Measurements from ENCODE around the gene NDUFAB1.
"Not testable (repeated sequence)": the region's sequence is repeated elsewhere in the genome, so short reads cannot be mapped to it uniquely, and the experiment has no call there.

Gene NDUFAB1

DNA sequence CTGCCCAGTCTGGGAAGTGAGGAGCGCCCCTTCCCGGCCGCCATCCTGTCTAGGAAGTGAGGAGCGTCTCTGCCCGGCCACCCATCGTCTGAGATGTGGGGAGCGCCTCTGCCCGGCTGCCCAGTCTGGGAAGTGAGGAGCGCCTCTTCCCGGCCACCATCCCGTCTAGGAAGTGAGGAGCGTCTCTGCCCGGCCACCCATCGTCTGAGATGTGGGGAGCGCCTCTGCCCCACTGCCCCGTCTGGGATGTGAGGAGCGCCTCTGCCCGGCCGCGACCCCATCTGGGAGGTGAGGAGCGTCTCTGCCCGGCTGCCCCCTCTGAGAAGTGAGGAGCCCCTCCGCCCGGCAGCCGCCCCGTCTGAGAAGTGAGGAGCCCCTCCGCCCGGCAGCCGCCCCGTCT, 12.8 kb downstream of the NDUFAB1 start:
- DNase-seq = not testable (repeated sequence)

- no peak for DNase-seq
Measured at GRCh38 chr16:23581764-23582163, 14.4 kb downstream of the NDUFAB1 start.

DNA sequence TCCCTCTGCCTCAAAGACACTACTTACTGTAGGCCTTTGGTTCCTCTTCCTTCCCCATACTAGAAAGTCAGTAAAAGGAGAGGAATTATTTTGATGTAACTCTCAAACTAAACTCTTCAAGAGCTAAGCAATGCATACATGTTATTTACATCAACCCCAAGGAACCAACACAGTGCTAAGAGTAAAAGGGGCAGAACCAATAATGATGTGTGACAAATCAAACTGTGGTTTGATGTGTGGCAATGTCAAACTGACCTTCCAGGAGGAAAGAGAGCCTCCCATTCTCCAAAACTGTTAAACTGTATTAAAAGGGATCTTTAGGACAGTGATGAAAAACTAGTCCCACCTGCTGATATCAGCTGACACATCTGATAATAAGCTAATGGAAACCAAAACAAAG, 15.7 kb downstream of the NDUFAB1 start:
- DNase-seq = no peak

DNA sequence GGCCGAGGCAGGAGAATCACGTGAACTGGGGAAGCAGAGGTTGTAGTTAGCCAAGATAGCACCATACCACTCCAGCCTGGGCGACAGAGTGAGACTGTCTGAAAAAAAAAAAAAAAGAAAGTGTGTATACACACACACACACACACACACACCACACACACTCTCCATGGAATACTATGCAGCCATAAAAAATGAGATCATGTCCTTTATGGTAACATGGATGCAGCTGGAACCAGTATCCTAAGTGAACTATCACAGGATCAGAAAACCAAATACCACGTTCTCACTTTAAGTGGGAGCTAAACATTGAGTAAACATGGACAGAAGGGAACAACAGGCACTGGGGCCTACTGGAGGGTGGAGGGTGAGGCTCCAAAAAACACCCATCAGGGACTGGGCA, 16.7 kb downstream of the NDUFAB1 start:
- no peak for DNase-seq

- DNase-seq = no peak
Measured at GRCh38 chr16:23578101-23578830, 17.9 kb downstream of the NDUFAB1 start.

DNA sequence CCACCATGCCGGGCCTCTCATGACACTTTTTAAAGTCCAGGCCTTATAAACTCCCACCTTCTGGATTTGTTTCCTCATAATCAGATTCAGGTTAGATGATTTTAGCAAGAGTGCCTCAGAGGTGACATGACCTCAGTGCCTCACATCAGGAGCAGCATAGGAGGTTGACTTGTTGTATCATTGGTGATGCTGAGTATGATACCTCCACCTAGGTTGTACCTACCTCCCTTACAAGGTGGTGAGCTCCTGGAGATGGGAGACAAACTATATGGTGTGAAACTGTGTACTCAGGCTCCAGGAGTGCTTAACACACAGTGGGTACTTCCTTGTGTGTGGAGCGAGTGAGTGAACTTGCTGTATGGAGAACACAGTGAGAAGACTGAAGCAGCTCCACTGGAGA, 18.6 kb downstream of the NDUFAB1 start:
- no peak for DNase-seq

DNA sequence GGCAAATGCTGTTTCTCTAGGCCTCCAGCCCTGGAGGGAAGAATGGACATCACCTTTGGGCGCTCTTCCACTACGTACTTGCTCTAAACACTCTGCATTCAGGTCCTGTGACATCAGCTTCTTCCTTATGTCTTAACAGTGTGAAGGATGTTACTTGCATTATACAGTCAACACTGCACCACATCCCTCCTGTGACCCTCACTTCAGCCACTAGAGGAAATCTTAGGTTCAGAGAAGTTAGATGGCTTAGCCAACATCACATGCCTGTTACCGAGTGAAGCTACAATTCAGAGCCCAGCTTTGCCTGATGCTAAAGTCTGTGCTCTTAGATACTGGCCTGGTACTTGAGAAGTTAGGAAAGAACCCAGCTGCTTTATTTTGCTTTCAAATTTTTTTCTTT, 20.3 kb downstream of the NDUFAB1 start:
- DNase-seq = no peak

DNA sequence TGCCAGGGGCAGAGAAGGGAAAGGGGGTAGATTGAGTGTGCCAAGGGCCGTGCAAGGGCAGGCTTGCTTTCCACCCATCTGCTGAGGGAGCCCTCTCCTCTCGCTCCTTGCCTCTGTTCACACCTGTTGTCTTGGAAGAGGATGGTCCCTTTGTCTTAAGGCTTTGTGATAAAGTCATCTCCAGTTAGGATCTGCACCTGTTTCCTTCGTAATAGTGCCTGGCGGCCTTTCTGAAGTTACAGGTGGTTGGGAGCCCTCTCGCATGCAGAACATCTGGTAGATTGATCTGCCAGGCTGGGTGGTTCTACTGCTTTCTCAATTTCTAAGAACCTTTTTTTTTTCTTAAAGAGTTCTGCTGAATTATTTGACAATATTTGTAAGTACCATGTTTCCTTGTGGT, 22.3 kb downstream of the NDUFAB1 start:
- no peak for DNase-seq

DNA sequence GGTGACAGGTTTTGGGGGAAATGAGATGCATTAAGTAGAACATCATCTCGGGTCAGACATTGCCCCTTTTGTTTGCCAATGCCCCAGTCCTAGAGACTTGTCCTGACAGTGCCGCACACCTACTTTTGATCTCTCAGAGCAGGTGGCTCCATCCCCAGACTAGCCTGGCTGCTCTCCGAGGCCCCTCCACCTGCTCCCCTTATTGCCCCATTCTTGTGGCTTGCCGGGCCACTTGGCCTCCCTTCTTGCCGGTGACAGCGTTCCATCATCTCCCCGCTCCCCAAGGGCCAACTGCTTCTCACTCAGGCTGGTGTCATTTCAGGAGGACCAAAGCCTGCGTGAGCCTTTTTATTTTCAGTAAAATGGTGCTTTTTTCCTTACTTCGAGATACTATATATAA, 23.7 kb downstream of the NDUFAB1 start:
- DNase-seq = no peak

DNA sequence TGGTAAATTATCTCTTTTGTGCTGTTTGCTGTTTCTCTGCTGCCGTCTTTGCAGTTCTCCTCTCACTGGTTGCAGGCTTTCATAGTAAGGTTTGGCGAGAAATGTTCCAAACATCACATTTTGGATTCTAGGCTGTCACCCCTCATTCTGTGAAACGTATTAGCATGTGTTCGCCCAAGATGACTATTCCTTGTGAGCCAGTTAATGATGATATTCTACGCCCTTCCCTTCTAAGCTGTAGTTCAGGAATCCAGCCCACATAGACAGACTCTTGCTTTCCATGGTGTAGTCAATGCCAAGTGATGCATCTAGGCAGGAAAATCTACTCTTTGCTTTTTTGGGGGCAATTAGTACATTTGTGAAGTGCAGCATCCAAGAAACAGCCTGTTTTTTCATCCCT, 24.2 kb downstream of the NDUFAB1 start:
- DNase-seq = no peak

- no peak for DNase-seq
Measured at GRCh38 chr16:23570992-23571632, 25.0 kb downstream of the NDUFAB1 start.

DNA sequence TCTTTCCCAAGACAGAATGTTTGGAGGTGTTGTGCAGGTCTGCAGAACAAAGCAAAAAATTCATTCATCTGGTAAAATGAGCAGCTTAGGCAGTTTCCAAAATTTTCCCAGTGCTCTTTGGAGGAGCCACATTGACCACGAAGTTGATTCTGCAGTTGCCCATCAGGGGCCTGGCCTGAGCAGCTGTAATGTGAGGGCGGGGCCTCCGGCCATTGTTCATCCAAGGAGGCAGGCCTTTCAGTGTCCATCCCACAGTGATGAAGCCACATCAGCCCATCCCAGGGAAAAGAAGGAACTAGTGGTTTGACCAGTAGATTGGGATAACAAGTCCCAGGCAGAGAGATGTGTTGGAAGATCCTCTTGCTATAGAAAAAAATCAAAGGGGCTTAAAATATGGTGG, 28.5 kb downstream of the NDUFAB1 start:
- no peak for DNase-seq

DNA sequence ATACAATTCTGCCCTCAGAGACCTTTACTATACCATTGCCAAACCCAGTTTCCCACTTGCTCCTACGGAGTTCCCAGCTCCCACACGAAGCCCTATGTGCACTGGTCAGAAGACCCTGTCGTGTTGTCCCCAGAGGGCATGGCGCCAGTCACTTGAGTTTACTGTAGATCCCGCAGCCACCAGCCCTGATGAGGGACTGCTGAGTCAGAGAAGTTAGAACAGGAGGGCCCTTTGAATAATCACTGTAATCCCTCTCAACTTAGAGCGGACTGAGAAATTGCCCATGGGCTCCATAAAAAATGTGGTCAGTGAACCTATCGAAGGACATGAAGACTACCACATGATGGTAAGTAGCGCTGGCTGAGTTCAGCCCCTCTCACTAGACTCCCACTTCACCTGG, 29.4 kb downstream of the NDUFAB1 start:
- DNase-seq = no peak

DNA sequence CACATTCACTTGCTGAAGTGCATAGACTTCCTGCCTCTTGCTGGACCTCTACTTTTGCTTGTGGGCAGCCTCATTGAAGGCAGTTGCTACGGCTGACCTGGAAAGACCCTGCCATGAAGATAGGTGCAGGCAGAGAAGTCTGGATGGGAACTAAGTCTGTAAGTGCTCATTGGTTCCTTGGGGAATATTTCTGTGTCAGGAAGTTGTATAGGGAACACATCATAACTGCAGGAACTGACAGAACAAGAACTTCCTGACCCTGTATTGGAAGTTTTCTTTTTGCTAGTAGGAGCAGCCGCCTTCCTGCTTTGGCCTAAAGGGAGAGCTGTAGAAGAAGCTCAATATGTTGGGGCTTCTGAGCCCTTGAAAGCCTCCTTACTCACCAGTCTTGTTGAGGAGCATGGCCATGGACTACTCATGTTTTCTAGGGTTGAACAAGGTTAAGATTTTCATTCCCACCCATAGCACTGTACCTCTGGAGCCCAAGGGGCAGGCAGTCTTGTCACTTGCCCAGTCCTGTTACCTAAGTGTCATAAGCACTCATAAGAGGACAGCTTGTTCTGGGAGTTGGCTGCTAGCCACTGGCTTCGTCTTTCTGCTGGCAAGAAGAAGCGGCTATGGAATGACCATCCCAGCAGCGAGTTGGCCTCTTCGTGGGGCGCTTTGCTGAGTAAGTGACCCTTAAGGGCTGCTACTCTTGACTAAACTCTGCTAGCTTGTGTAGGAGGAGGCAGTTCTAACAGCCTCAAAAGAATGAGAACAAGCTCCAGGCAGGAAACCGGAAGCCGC, 31.3 kb downstream of the NDUFAB1 start:
- DNase-seq = no peak

DNA sequence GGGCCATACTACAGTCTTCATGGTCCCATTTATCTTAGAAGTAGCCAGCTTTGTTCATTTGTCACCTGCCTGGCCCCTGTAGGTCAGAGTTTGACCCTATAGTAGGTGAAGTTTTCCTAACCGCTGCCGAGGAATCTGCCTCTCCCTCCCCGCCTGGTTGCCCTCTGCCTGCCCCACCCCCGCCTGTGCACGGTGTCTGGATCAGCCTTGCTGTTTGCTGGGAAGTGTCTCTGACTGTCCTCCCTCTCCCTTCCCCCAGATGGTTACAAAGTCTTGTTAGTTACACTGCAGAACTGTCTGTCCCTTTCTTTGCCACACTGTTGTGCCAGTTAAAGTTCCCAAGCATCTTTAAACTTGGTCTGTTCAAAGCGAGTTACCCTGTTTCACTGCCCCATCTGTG, 32.9 kb downstream of the NDUFAB1 start:
- DNase-seq = no peak

GRCh38 chr16:23562505-23562904, 33.6 kb downstream of the NDUFAB1 start:
- DNase-seq = no peak

DNA sequence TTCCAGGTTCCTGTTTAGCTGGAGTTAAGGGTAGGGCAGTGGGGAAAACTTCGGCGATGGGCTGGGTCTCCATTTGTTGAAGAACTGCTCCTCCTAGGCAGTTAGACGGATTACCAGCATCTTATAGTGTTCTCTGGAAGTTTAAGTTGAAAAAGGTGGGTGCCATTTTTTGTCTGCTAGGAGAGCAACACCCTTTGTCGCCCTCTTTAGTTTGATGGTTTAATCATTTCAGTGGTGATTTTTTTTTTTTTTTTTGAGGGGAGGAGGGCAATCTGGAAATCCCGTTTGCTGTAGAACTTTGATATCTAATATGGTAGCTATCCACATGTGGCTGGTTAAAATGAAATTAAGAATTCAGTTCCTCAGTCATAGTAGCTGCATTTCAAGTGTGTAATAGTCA, 34.5 kb downstream of the NDUFAB1 start:
- no peak for DNase-seq

- DNase-seq = peak; percentile 51
Measured at GRCh38 chr16:23557779-23558702, 38.1 kb downstream of the NDUFAB1 start.

DNA sequence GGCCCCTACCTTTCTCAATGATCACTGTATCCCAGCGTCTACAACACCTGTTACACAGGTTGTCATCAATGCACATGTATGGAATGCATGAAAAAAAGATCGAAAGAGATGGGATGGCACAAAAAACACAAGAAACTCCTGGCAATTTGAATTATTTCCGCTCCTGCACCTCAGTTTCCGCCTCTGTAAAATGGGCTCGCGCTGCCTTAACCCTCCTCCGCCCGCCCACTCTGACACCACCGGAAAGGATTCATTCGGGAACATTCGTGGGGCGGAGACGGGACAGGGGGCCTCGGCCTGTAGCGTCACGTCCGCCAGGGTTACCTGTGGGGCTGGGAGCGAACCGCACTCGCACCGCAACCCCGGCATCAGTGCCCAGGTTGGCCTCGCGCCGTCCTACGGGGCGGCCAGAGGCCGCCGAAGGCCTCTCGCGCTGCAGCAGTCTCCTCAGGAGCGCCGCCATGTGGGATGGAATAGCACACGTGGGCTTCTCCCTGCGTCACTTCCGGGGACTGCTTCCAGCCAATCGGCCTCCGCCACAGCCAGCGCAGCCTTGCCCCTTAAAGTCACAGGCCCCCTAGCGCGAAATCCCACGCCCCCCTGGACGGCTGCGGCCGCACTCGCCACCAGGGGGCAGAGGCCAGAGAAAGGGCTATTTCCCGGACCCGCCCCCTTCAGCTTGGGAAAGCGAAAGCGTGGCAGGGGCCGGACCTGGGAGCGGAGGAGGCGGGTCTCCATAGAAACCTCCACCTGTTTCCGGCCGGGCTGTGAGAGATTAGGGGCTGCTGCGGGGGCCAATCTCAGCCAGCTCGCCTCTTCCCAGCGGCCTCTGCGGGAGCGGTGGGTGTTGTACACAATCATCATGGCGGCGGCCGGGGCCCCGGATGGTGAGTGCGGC, 39.0 kb downstream of the NDUFAB1 start, which contains the start of the genes EARS2 and UBFD1:
EARS2 (minus strand) TSS at position 470 of the 898 bp plus-strand sequence; CDS start at position 463, 7 bp downstream.
UBFD1 (plus strand) TSS at position 847 of the 898 bp plus-strand sequence; CDS start at position 863, 16 bp downstream.
- peak; percentile 97 for DNase-seq

- no peak for DNase-seq
Measured at GRCh38 chr16:23554536-23554935, 41.6 kb downstream of the NDUFAB1 start.

DNA sequence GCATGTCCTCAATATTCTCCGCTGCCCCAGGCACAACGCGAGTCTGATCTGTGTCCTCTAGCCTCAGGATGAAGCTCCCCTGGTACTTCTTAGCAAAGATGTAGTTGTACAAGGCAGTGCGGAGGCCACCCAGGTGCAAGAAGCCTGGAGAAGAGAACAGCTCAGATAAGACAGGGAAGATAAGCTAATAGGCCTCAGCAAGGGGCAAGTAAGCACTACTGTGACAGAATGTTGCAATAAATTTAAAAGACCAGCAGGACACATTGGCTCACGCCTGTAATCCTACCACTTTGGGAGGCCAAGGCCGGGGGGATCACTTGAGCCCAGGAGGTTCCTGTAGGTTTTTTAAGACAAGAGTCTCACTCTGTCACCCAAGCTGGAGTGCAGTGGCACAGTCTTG, 44.0 kb downstream of the NDUFAB1 start:
- no peak for DNase-seq
